GM12878 (cell line): ENCODE measurements around the gene FUCA2. TPM values are rescaled to one million over a fixed set of nuclear protein-coding genes. Genes with fewer than 3 reads are reported as not detected.

Source experiments
- CHD2 ChIP-seq: IDR thresholded peaks from 2 replicates; pipeline ENCODE4 v1.6.1; 2011; ENCODE audit warnings: low read depth, low read length, improper control_type of control experiment, borderline replicate concordance
- CREM ChIP-seq: IDR thresholded peaks from 2 replicates; pipeline ENCODE4 v1.6.1; 2014; ENCODE audit warnings: antibody characterized with exemption, low read depth
- CUX1 ChIP-seq: IDR thresholded peaks from 2 replicates; pipeline ENCODE4 v1.6.1; 2012; ENCODE audit warnings: improper control_type of control experiment, low read depth, low read length; ENCODE audit not compliant: insufficient replicate concordance
- EGR1 ChIP-seq, 2 experiments: IDR thresholded peaks; 1 replicate in 1 of 2; 2 replicates in 1 of 2; pipeline ENCODE4 v1.6.1; 2011 to 2012; ENCODE audit warnings: low read depth in 2 of 2, low read length in 2 of 2, borderline replicate concordance in 1 of 2, mild to moderate bottlenecking in 1 of 2, moderate library complexity in 1 of 2
- ESRRA ChIP-seq: IDR thresholded peaks from 2 replicates; pipeline ENCODE4 v1.6.1; 2012; ENCODE audit warnings: mild to moderate bottlenecking, low read length, improper control_type of control experiment
- HDGF ChIP-seq: fragments of 450-650 bp; IDR thresholded peaks from 2 replicates; pipeline ENCODE4 v1.6.1; 2016; ENCODE audit warnings: antibody characterized with exemption
- IKZF2 ChIP-seq, 2 experiments: fragments of 450-650 bp; IDR thresholded peaks; 2 replicates each; pipeline ENCODE4 v1.6.1; 2017; ENCODE audit warnings: mild to moderate bottlenecking in 2 of 2, moderate library complexity in 2 of 2
- KLF5 ChIP-seq: fragments of 450-650 bp; IDR thresholded peaks from 2 replicates; pipeline ENCODE4 v1.6.1; 2014; ENCODE audit warnings: mild to moderate bottlenecking; ENCODE audit not compliant: partially characterized antibody
- MEF2A ChIP-seq: IDR thresholded peaks from 2 replicates; pipeline ENCODE4 v1.6.1; 2011; ENCODE audit warnings: low read depth, mild to moderate bottlenecking, low read length, moderate library complexity; ENCODE audit not compliant: insufficient read depth
- RUNX3 ChIP-seq: IDR thresholded peaks from 2 replicates; pipeline ENCODE4 v1.6.1; 2012; ENCODE audit warnings: low read length, inconsistent platforms
- SIX5 ChIP-seq: IDR thresholded peaks from 2 replicates; pipeline ENCODE4 v1.6.1; 2011; ENCODE audit warnings: mild to moderate bottlenecking, low read depth, low read length, moderate library complexity; ENCODE audit not compliant: severe bottlenecking
- YY1 ChIP-seq: IDR thresholded peaks from 2 replicates; pipeline ENCODE4 v1.6.1; 2011; ENCODE audit warnings: low read depth, mild to moderate bottlenecking, low read length
- ZNF687 ChIP-seq: fragments of 450-650 bp; IDR thresholded peaks from 2 replicates; pipeline ENCODE4 v1.6.1; 2017; ENCODE audit warnings: mild to moderate bottlenecking, moderate library complexity
- ZSCAN29 ChIP-seq: fragments of 450-650 bp; IDR thresholded peaks from 2 replicates; pipeline ENCODE4 v1.6.1; 2017; ENCODE audit warnings: mild to moderate bottlenecking, moderate library complexity
- polyA plus RNA-seq, 11 experiments: library from polyadenylated mRNA; depleted of rRNA in 4 of 11; unstranded in 6 of 11; stranded (reverse) in 5 of 11; fragments of >200 nt; fragmentation: Nextera tagmentation in 4 of 11; fragmentation: Illumina TruSeq in 1 of 11; extraction: Ambion mirVana in 4 of 11; extraction: Trizol in 1 of 11; gene quantifications; 1 replicate in 1 of 11; 2 replicates in 10 of 11; pipeline versions ENCODE4 v1.2.1 to v1.2.3, GENCODE V29; 2011 to 2016; ENCODE audit warnings: inconsistent platforms in 2 of 11, missing spikeins in 2 of 11, low read depth in 1 of 11
- total RNA-seq, 4 experiments: library from RNA; depleted of rRNA in 3 of 4; stranded (reverse); fragments of >200 nt in 3 of 4; fragmentation: Illumina TruSeq in 1 of 4; extraction: Trizol in 1 of 4; gene quantifications; 2 replicates each; pipeline versions ENCODE4 v1.2.1 to v1.2.3, GENCODE V29; 2013 to 2021
- TF ChIP-seq, protein P1 (sequence below): fragments of 450-650 bp; IDR thresholded peaks from 2 replicates; pipeline ENCODE4 v1.6.1; 2018; ENCODE audit warnings: mild to moderate bottlenecking, low read depth, moderate library complexity; ENCODE audit not compliant: partially characterized antibody

The FUCA2 gene
- total and polyA plus RNA-seq, 10 of the 15 experiments (the other 5 are each of a cell fraction or from before 2014, with no cell fraction given), result 5.7 to 36.2 (median 21.5) TPM

DNA sequence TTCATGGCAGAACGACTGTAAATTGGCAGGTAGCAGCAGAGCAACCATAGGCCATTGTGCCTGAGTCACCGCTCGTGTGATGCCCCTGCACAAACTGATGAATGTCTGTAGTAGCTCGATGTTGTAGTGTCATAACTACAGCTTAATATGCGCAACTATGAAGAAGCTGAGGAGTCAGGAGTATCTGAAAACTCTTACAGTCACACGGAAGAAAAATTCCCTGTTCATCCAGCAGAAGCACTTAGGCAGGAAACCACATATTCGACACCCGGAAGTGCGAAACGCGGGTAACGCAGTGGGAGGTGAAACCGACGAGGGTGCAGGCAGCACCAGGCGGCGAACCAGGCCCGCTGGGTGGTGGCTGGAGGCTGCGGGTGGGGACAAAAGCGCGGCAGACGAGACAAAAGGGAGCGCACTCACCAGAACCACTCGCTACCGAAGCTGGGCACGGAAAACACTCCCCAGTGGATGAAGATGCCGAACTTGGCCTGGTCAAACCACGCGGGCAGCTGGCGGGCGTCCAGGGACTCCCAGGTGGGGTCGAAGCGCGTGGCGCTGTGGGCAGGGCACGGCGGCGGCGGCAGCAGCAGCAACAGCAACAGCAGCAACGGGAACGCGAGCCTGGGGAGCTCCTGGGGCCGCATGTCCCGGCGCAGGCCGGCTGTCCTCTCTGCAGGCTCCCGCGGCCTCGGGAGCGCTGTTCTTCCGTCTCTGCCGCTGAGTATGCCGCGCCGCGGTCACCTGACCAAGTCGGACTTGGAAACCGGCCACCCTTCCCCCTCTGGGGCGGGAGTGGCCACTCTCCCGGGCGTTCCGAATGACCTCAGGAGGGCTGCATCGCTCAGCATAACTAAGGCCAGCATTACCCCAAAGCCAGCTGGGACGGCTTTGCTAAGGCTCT lies at the start of gene FUCA2 (continued):
- TF ChIP-seq CUX1 (no peak), HDGF (no peak), ZNF687 (peak; percentile 76), KLF5 (no peak), IKZF2 (IDR thresholded peaks at IDR 0.05) (peak; percentile 37 to 56; a peak in 1 of 4 replicates), MEF2A (no peak), ZSCAN29 (no peak), CHD2 (no peak), CREM (peak; percentile 48; the same call in 1 of the 2 replicates), SIX5 (no peak), YY1 (peak; percentile 19; the same call in 1 of the 2 replicates), EGR1 (IDR thresholded peaks at IDR 0.05; ENCODE audit: borderline replicate concordance in 1 of 2, low read depth in 2 of 2, low read length in 2 of 2) (no peak), ESRRA (no peak), RUNX3 (peak; percentile 82)
- TF ChIP-seq, protein P1, sequence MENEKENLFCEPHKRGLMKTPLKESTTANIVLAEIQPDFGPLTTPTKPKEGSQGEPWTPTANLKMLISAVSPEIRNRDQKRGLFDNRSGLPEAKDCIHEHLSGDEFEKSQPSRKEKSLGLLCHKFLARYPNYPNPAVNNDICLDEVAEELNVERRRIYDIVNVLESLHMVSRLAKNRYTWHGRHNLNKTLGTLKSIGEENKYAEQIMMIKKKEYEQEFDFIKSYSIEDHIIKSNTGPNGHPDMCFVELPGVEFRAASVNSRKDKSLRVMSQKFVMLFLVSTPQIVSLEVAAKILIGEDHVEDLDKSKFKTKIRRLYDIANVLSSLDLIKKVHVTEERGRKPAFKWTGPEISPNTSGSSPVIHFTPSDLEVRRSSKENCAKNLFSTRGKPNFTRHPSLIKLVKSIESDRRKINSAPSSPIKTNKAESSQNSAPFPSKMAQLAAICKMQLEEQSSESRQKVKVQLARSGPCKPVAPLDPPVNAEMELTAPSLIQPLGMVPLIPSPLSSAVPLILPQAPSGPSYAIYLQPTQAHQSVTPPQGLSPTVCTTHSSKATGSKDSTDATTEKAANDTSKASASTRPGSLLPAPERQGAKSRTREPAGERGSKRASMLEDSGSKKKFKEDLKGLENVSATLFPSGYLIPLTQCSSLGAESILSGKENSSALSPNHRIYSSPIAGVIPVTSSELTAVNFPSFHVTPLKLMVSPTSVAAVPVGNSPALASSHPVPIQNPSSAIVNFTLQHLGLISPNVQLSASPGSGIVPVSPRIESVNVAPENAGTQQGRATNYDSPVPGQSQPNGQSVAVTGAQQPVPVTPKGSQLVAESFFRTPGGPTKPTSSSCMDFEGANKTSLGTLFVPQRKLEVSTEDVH, result no peak
